T-helper 22 cell (primary cell): ENCODE measurements around the gene TRMT11.

ENCODE experiments used
- DNase-seq: peaks from one replicate; pipeline ENCODE4 v3.0.0-alpha.2; 2020; ENCODE audit warnings: low read depth

TRMT11 gene

GRCh38 chr6:126076992-126077664 lies 90.8 kb downstream of the TRMT11 start:
- no peak for DNase-seq

GRCh38 chr6:126077810-126078776 lies 91.8 kb downstream of the TRMT11 start:
- DNase-seq: no peak

- DNase-seq: no peak
These were observed 97.5 kb downstream of the TRMT11 start for GRCh38 chr6:126083875-126084274.

- DNase-seq: no peak
These were observed 100.2 kb downstream of the TRMT11 start for GRCh38 chr6:126086560-126086959.
